Astrocyte (in vitro differentiated cells and primary cell): ENCODE results near the gene PRADC1. TPM values are rescaled to one million over a fixed set of nuclear protein-coding genes. Genes with fewer than 3 reads are reported as not detected.

Source experiments
- DNase-seq: peaks from one replicate; pipeline ENCODE4 v3.0.0-alpha.2; 2010; ENCODE audit warnings: low read depth
- FAIRE-seq: peaks from 2 replicates; lab custom pipeline; 2011; peaks lifted over from hg19 to GRCh38; lab: Jason Lieb, UNC
- H2AFZ ChIP-seq: 2 replicates; pipeline ENCODE4 v1.6.0; 2012; ENCODE audit warnings: low read depth, low read length, inconsistent platforms
- H3K27ac ChIP-seq: 2 replicates; pipeline ENCODE4 v1.5.1; 2011; ENCODE audit warnings: low read depth, low read length, inconsistent platforms
- H3K27me3 ChIP-seq: 2 replicates; pipeline ENCODE4 v1.6.0; 2011; ENCODE audit warnings: low read length, inconsistent platforms; ENCODE audit not compliant: insufficient read depth
- H3K36me3 ChIP-seq: 2 replicates; pipeline ENCODE4 v1.5.1; 2011; ENCODE audit warnings: low read length, inconsistent platforms; ENCODE audit not compliant: insufficient read depth
- H3K4me1 ChIP-seq: 2 replicates; pipeline ENCODE4 v1.5.1; 2011; ENCODE audit warnings: low read length, inconsistent platforms; ENCODE audit not compliant: insufficient read depth
- H3K4me2 ChIP-seq: 2 replicates; pipeline ENCODE4 v1.6.0; 2012; ENCODE audit warnings: low read length, inconsistent platforms
- H3K4me3 ChIP-seq: 2 replicates; pipeline ENCODE4 v1.5.1; 2011; ENCODE audit warnings: low read depth, mild to moderate bottlenecking, low read length, inconsistent platforms; ENCODE audit not compliant: insufficient read depth
- H3K79me2 ChIP-seq: 2 replicates; pipeline ENCODE4 v1.6.0; 2012; ENCODE audit warnings: mild to moderate bottlenecking, low read length, inconsistent platforms; ENCODE audit not compliant: insufficient read depth
- H3K9ac ChIP-seq: 2 replicates; pipeline ENCODE4 v1.6.0; 2012; ENCODE audit warnings: mild to moderate bottlenecking, low read length, inconsistent platforms
- H3K9me3 ChIP-seq: 2 replicates; pipeline ENCODE4 v1.5.1; 2012; ENCODE audit warnings: low read depth, mild to moderate bottlenecking, low read length, inconsistent platforms; ENCODE audit not compliant: insufficient read depth
- H4K20me1 ChIP-seq: 2 replicates; pipeline ENCODE4 v1.6.0; 2012; ENCODE audit warnings: low read length, inconsistent platforms; ENCODE audit not compliant: insufficient read depth
- H3K27ac Mint-ChIP-seq: one replicate; pipeline ENCODE4 v1.8.0; 2021; ENCODE audit warnings: mild to moderate bottlenecking, mixed read lengths; ENCODE audit not compliant: unreplicated experiment
- H3K27me3 Mint-ChIP-seq: one replicate; pipeline ENCODE4 v1.8.0; 2021; ENCODE audit warnings: low read depth, mixed read lengths; ENCODE audit not compliant: unreplicated experiment
- H3K36me3 Mint-ChIP-seq: one replicate; pipeline ENCODE4 v1.8.0; 2021; ENCODE audit warnings: low read depth, mixed read lengths; ENCODE audit not compliant: unreplicated experiment
- H3K4me1 Mint-ChIP-seq: one replicate; pipeline ENCODE4 v1.8.0; 2021; ENCODE audit warnings: low read depth, mixed read lengths; ENCODE audit not compliant: unreplicated experiment
- H3K4me3 Mint-ChIP-seq: one replicate; pipeline ENCODE4 v1.8.0; 2021; ENCODE audit warnings: mild to moderate bottlenecking, moderate library complexity, mixed read lengths; ENCODE audit not compliant: unreplicated experiment
- H3K9me3 Mint-ChIP-seq: one replicate; pipeline ENCODE4 v1.8.0; 2021; ENCODE audit warnings: mild to moderate bottlenecking, mixed read lengths; ENCODE audit not compliant: unreplicated experiment
- CTCF ChIP-seq: IDR thresholded peaks from 2 replicates; pipeline ENCODE4 v1.5.1; 2011; ENCODE audit warnings: low read depth, mild to moderate bottlenecking, inconsistent platforms, low read length, moderate library complexity; ENCODE audit not compliant: insufficient read depth
- EZH2 ChIP-seq: IDR thresholded peaks from 2 replicates; pipeline ENCODE4 v1.6.1; 2012; ENCODE audit warnings: mild to moderate bottlenecking, low read length, inconsistent platforms; ENCODE audit not compliant: insufficient read depth
- total RNA-seq: library from RNA; stranded (reverse); gene quantifications from 2 replicates; pipeline ENCODE4 v1.2.1, GENCODE V29; 2021

PRADC1 gene
- total RNA-seq, 1 donor from 2014 or later: 13.1 TPM

- H3K4me2 ChIP-seq: no peak overlapping the region
- H3K36me3 Mint-ChIP-seq: peaks cover 16% of the 10 kb centered on the region
- no peak overlapping the region for H3K4me3 Mint-ChIP-seq
- no peaks in the 10 kb centered on the region for H3K36me3 ChIP-seq
- no peaks in the 10 kb centered on the region for H3K9me3 ChIP-seq
- no peak overlapping the region for H3K27ac Mint-ChIP-seq
- DNase-seq: peak; percentile 31
- H3K4me1 ChIP-seq: peaks cover 5% of the 10 kb centered on the region
- H3K27me3 Mint-ChIP-seq: peaks cover 35% of the 10 kb centered on the region
- H3K9me3 Mint-ChIP-seq: peaks cover 4% of the 10 kb centered on the region
- H4K20me1 ChIP-seq: peaks cover 31% of the 10 kb centered on the region
- peaks cover 34% of the 10 kb centered on the region for H3K27me3 ChIP-seq
- FAIRE-seq: no peak
- peaks cover 14% of the 10 kb centered on the region for H3K4me1 Mint-ChIP-seq
- no peaks in the 10 kb centered on the region for H3K79me2 ChIP-seq
- no peak for TF ChIP-seq EZH2
- no peak for TF ChIP-seq CTCF
- H3K4me3 ChIP-seq: no peak overlapping the region
- no peak overlapping the region for H2AFZ ChIP-seq
- H3K9ac ChIP-seq: no peak overlapping the region
- no peak overlapping the region for H3K27ac ChIP-seq
Measured at GRCh38 chr2:73266061-73266901, 33.2 kb upstream of the PRADC1 start.

- Mint-ChIP-seq H3K36me3 (peaks cover 16% of the 10 kb centered on the region), H3K9me3 (no peaks in the 10 kb centered on the region), H3K4me1 (peaks cover 14% of the 10 kb centered on the region), H3K27me3 (peaks cover 27% of the 10 kb centered on the region), H3K4me3 (no peak overlapping the region), H3K27ac (no peak overlapping the region)
- no peak for TF ChIP-seq EZH2
- no peak for TF ChIP-seq CTCF
- Histone ChIP-seq H3K27ac (no peak overlapping the region), H3K4me2 (no peak overlapping the region), H3K36me3 (no peaks in the 10 kb centered on the region), H3K27me3 (peaks cover 29% of the 10 kb centered on the region), H3K79me2 (no peaks in the 10 kb centered on the region), H3K4me3 (no peak overlapping the region), H2AFZ (no peak overlapping the region), H4K20me1 (peaks cover 23% of the 10 kb centered on the region), H3K9ac (no peak overlapping the region), H3K4me1 (peaks cover 5% of the 10 kb centered on the region), H3K9me3 (no peaks in the 10 kb centered on the region)
- DNase-seq: no peak
- no peak for FAIRE-seq
Measured at GRCh38 chr2:73265298-73266060, 32.4 kb upstream of the PRADC1 start.
